Loucy (cell line): ENCODE results near the gene RETREG3.

Source experiments
- CTCF ChIP-seq: fragments of 200-600 bp; sonication (generic); conservative IDR thresholded peaks from 2 replicates; pipeline ENCODE4 v1.5.1; 2014; ENCODE audit warnings: mild to moderate bottlenecking, antibody characterized with exemption, low read length
- EZH2phosphoT487 ChIP-seq: fragments of 200-600 bp; IDR thresholded peaks from 2 replicates; pipeline ENCODE4 v1.6.1; 2018; ENCODE audit warnings: antibody characterized with exemption, mild to moderate bottlenecking, moderate library complexity, borderline replicate concordance

DNA sequence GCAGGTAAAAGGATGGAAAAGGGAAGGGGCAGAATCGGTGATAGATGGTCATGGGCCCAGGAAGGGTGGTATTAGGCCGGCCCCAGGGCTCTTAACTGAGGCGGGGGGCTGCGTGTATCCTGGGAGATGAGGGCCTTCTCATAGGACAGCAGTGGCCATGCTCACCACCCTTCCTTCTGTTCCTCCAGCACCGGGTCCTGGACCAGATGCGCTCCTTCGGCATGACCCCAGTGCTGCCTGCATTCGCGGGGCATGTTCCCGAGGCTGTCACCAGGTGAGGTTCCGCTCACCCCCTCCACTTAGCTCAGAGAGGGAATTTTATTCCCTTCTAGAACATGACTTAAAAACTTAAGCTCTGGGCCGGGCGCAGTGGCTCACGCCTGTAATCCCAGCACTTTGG lies 70.7 kb downstream of the RETREG3 start:
- TF ChIP-seq CTCF = no peak
- no peak for TF ChIP-seq EZH2phosphoT487
